A673 (cell line): ENCODE data around the gene CLASRP. TPM values are rescaled to one million over a fixed set of nuclear protein-coding genes. Genes with fewer than 3 reads are reported as not detected.

Source experiments
- BruUV-seq: library from RNA; stranded (reverse); fragments of 400-500 nt; replicated peaks from 2 replicates; lab custom pipeline; 2021; lab: Mats Ljungman, UMichigan
- CTCF ChIA-PET: fragments of 300-600 bp; sonication (Branson Sonifier 250); formaldehyde crosslinking; loops from one replicate; lab custom pipeline; 2022; ENCODE audit warnings: antibody characterized with exemption; lab: Charles Lee
- POLR2A ChIA-PET: fragments of 300-600 bp; sonication (Branson Sonifier 250); formaldehyde crosslinking; loops from one replicate; lab custom pipeline; 2022; ENCODE audit warnings: antibody characterized with exemption; ENCODE audit not compliant: low non-redundant PET; lab: Charles Lee
- DNase-seq: peaks from one replicate; pipeline ENCODE4 v3.0.0-alpha.2; 2015; ENCODE audit warnings: low spot score
- H3K27ac ChIP-seq: fragments of 200-600 bp; sonication (generic); 2 replicates; pipeline ENCODE4 v1.5.1; 2016; ENCODE audit warnings: mixed run types, low read depth, mild to moderate bottlenecking, mixed read lengths, antibody characterized with exemption, low read length; ENCODE audit not compliant: poor library complexity, severe bottlenecking
- H3K27me3 ChIP-seq: fragments of 200-600 bp; sonication (generic); replicated peaks from 2 replicates; pipeline ENCODE4 v1.6.1; 2017; ENCODE audit warnings: mixed run types, low read depth, mild to moderate bottlenecking, mixed read lengths, antibody characterized with exemption, low read length; ENCODE audit not compliant: insufficient read depth, poor library complexity
- H3K36me3 ChIP-seq: fragments of 200-600 bp; sonication (generic); 2 replicates; pipeline ENCODE4 v1.6.1; 2016; ENCODE audit warnings: mixed run types, mild to moderate bottlenecking, mixed read lengths, antibody characterized with exemption, low read length; ENCODE audit not compliant: insufficient read depth, poor library complexity, severe bottlenecking
- H3K4me1 ChIP-seq: fragments of 200-600 bp; sonication (generic); 2 replicates; pipeline ENCODE4 v1.6.1; 2017; ENCODE audit warnings: mixed run types, mild to moderate bottlenecking, mixed read lengths, antibody characterized with exemption, low read length; ENCODE audit not compliant: insufficient read depth, poor library complexity, severe bottlenecking
- H3K4me3 ChIP-seq: fragments of 200-600 bp; sonication (generic); 2 replicates; pipeline ENCODE4 v1.5.1; 2016; ENCODE audit warnings: low read depth, mixed run types, mild to moderate bottlenecking, mixed read lengths, low read length; ENCODE audit not compliant: poor library complexity, severe bottlenecking
- H3K9me3 ChIP-seq: fragments of 200-600 bp; sonication (generic); 2 replicates; pipeline ENCODE4 v1.6.1; 2016; ENCODE audit warnings: mixed run types, low read depth, mild to moderate bottlenecking, mixed read lengths, antibody characterized with exemption, low read length; ENCODE audit not compliant: poor library complexity, severe bottlenecking
- EZH2 ChIP-seq: fragments of 200-600 bp; sonication (generic); IDR thresholded peaks from 2 replicates; pipeline ENCODE4 v1.6.1; 2017; ENCODE audit warnings: borderline replicate concordance, low read depth, mild to moderate bottlenecking, mixed read lengths, antibody characterized with exemption, low read length; ENCODE audit not compliant: poor library complexity, severe bottlenecking
- intact Hi-C: fragments of 100-400 bp; cut with micrococcal nuclease; formaldehyde crosslinking; loops from one replicate; pipeline ENCODE4 v1.10.0; 2022; ENCODE audit not compliant: unreplicated experiment
- total RNA-seq: library from RNA; stranded (reverse); gene quantifications from 2 replicates; pipeline ENCODE4 v1.2.3, GENCODE V29; 2021
- TF ChIP-seq, protein P1 (sequence below): fragments of 300-800, 200-600 bp; sonication (generic); conservative IDR thresholded peaks from 2 replicates; pipeline ENCODE4 v1.5.1; 2017; ENCODE audit warnings: low read depth, mild to moderate bottlenecking, antibody characterized with exemption, low read length, moderate library complexity, mixed read lengths

Gene CLASRP
- total RNA-seq, 1 experiment from 2014 or later: 104 TPM

DNA sequence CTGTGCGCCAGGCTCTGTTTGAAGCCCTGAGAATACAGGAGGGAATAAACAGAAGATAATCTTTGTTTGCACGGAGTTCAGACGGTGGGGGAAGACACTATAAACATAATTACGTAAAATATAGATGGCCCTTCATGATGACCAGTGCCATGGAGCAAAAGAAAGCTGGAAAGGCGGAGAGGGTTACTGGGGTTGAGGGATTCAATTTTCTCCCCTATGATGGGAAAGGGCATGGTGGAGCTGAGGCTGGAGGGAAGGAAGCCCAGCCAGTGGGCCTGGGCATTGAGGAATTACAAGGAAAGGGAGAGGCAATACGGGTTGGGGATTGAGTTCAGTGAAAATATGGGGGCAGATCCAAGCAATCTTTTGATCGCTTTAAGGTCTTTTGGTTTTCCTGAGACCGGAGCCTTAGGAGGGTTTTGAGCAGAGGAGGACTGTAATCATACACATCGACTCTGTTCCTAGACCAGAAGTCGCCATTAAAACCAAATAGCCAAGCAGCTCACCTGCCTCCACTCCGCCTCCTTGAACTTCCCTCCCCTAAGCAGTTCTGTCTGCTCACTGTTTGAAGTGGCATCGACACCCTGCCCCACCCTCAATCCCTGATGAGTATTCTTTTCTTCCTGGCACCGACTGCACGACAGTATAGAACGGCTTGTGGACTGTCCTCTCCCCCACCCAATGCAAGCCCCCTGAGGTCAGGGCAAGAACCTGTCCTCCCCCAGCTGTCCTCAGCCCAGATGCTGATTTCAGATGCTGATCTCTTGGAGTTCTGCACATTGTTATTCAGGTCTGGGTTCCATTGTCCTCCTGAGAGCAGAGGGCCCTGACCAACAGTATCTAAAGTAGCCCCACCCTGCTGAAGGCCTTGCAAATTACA, 38.2 kb downstream of the CLASRP start:
- no TSS peak for BruUV-seq
- intact Hi-C loops: no loop called here
- DNase-seq: no peak
- Histone ChIP-seq H3K27ac (no peak overlapping the region), H3K36me3 (peaks cover 5% of the 10 kb centered on the region), H3K4me3 (peak overlapping the region; percentile 50), H3K4me1 (peaks cover 11% of the 10 kb centered on the region), H3K9me3 (no peaks in the 10 kb centered on the region), H3K27me3 (no peaks in the 10 kb centered on the region)
- ChIA-PET POLR2A (no interaction called here), CTCF (no interaction called here)
- no peak for TF ChIP-seq EZH2
- TF ChIP-seq, protein P1, sequence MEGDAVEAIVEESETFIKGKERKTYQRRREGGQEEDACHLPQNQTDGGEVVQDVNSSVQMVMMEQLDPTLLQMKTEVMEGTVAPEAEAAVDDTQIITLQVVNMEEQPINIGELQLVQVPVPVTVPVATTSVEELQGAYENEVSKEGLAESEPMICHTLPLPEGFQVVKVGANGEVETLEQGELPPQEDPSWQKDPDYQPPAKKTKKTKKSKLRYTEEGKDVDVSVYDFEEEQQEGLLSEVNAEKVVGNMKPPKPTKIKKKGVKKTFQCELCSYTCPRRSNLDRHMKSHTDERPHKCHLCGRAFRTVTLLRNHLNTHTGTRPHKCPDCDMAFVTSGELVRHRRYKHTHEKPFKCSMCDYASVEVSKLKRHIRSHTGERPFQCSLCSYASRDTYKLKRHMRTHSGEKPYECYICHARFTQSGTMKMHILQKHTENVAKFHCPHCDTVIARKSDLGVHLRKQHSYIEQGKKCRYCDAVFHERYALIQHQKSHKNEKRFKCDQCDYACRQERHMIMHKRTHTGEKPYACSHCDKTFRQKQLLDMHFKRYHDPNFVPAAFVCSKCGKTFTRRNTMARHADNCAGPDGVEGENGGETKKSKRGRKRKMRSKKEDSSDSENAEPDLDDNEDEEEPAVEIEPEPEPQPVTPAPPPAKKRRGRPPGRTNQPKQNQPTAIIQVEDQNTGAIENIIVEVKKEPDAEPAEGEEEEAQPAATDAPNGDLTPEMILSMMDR: no peak

DNA sequence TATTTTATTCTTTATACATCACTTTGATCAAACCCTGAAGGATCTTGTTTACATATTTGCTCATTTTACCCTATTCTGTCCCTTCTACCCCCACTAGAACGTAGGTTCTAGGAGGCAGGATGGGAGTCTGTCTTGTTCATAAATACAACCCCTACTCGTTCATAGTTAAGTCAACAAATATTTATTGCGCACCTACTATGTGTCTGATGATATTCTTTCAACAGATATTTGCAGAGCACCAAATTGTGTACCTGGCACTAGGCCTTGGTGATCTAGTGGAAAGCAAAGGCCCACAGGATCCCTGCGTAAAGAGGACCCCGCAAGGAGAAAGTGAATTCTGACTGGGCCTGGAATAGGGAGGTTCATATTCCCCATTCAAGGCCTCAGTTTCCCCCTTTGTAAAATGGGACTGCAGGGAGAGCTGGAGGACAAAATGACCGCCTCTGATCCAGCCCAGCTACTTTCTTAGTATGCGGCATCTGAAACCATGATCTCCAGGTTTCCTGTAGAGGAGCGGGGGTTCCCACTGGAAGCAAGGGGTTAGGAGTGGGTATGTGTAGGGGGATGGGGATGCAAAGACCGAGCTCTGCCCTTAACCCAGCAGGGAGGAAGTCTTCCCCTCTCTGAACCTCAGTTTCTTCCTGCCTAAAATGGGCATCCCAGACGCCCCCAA, 39.7 kb downstream of the CLASRP start:
- intact Hi-C loops: no loop called here
- CTCF ChIA-PET: no interaction called here

More for the DNA sequence above, 39.7 kb downstream of the CLASRP start:
- no peaks in the 10 kb centered on the region for H3K27me3 ChIP-seq
- H3K4me3 ChIP-seq: peak overlapping the region; percentile 94
- POLR2A ChIA-PET: no interaction called here
- H3K9me3 ChIP-seq: no peaks in the 10 kb centered on the region
- TF ChIP-seq EZH2: no peak
- TF ChIP-seq, protein P1: no peak
- H3K27ac ChIP-seq: peak overlapping the region; percentile 93
- H3K4me1 ChIP-seq: peaks cover 11% of the 10 kb centered on the region
- no peak for DNase-seq
- peaks cover 9% of the 10 kb centered on the region for H3K36me3 ChIP-seq
- BruUV-seq: TSS peak; percentile 34
